Transverse colon (tissue), 4 donors: Measurements from ENCODE around the gene KRT7.

Source experiments
- POLR2AphosphoS5 ChIP-seq, 3 donors: sonication (generic); formaldehyde crosslinking; IDR thresholded peaks; one replicate each; pipeline ENCODE4 v1.6.1; 2016; ENCODE audit warnings: antibody characterized with exemption in 3 of 3
- TF ChIP-seq, protein P1 (sequence below), 5 experiments: fragments of 200-600 bp in 3 of 5; fragments of 450-650 bp in 2 of 5; sonication (generic) in 3 of 5; IDR thresholded peaks; 1 replicate in 2 of 5; 2 replicates in 3 of 5; pipeline ENCODE4 v1.5.1; 2016 to 2017; ENCODE audit warnings: antibody characterized with exemption in 5 of 5, inconsistent platforms in 3 of 5, mild to moderate bottlenecking in 2 of 5, moderate library complexity in 1 of 5

DNA sequence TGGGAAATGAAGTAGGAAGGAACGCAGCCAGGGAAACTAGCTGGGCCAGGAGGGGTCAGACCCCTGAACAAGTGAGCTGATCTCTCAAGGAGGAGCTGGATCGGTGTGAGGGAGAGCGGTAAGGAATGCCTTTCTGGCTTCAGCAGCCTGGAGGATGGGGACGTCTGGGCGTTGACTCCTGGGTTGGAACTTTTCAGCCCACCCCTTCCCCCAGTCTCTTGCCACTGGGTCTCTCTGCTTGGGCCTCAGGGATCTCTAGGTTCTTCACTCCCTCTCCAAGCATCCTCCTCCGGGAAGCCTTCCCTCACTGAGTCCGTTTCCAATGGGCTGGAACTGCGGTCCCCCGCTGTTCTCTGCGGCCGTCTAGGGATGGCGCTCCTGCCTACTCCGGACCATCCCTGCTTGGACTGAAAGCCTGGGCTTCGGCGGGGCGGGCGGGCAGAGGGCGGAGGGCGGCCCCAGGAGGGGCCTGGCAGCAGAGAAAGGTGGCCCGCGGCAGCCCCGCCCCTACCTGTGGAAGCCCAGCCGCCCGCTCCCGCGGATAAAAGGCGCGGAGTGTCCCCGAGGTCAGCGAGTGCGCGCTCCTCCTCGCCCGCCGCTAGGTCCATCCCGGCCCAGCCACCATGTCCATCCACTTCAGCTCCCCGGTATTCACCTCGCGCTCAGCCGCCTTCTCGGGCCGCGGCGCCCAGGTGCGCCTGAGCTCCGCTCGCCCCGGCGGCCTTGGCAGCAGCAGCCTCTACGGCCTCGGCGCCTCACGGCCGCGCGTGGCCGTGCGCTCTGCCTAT is at the start of gene KRT7:
- TF ChIP-seq, protein P1, sequence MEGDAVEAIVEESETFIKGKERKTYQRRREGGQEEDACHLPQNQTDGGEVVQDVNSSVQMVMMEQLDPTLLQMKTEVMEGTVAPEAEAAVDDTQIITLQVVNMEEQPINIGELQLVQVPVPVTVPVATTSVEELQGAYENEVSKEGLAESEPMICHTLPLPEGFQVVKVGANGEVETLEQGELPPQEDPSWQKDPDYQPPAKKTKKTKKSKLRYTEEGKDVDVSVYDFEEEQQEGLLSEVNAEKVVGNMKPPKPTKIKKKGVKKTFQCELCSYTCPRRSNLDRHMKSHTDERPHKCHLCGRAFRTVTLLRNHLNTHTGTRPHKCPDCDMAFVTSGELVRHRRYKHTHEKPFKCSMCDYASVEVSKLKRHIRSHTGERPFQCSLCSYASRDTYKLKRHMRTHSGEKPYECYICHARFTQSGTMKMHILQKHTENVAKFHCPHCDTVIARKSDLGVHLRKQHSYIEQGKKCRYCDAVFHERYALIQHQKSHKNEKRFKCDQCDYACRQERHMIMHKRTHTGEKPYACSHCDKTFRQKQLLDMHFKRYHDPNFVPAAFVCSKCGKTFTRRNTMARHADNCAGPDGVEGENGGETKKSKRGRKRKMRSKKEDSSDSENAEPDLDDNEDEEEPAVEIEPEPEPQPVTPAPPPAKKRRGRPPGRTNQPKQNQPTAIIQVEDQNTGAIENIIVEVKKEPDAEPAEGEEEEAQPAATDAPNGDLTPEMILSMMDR (IDR thresholded peaks at IDR 0.05) = no peak
- no peak for TF ChIP-seq POLR2AphosphoS5 (IDR thresholded peaks at IDR 0.05)
